ENCODE measurements around the gene ABCG2.
A peak's percentile ranks its signal among the peaks of the same experiment; 100 is the strongest.
"Not testable (repeated sequence)": the region's sequence is repeated elsewhere in the genome, so short reads cannot be mapped to it uniquely, and the experiment has no call there.

The ABCG2 gene

GRCh38 chr4:88166608-88167007, 8.2 kb upstream of the ABCG2 start:
- no peak for DNase-seq (ENCODE audit: low read depth)

GRCh38 chr4:88163336-88163735, 4.9 kb upstream of the ABCG2 start:
- DNase-seq (ENCODE audit: low read depth): no peak

- no peak for DNase-seq (ENCODE audit: low read depth)
Measured at GRCh38 chr4:88162626-88163025, 4.2 kb upstream of the ABCG2 start.

GRCh38 chr4:88159229-88159725, 838 bp upstream of the ABCG2 start:
- no peak for DNase-seq (ENCODE audit: low read depth)

GRCh38 chr4:88158038-88158488, 376 bp downstream of the ABCG2 start:
- DNase-seq (ENCODE audit: low read depth): peak; percentile 25

GRCh38 chr4:88152331-88152730, 6.1 kb downstream of the ABCG2 start:
- DNase-seq (ENCODE audit: low read depth): not testable (repeated sequence)

- no peak for DNase-seq (ENCODE audit: low read depth)
Measured at GRCh38 chr4:88148560-88148959, 9.9 kb downstream of the ABCG2 start.

GRCh38 chr4:88147799-88148217, 10.6 kb downstream of the ABCG2 start:
- no peak for DNase-seq (ENCODE audit: low read depth)

- DNase-seq (ENCODE audit: low read depth): no peak
Measured at GRCh38 chr4:88146891-88147290, 11.5 kb downstream of the ABCG2 start.

GRCh38 chr4:88144866-88145300, 13.6 kb downstream of the ABCG2 start:
- no peak for DNase-seq (ENCODE audit: low read depth)

- DNase-seq (ENCODE audit: low read depth): no peak
Measured at GRCh38 chr4:88144048-88144447, 14.4 kb downstream of the ABCG2 start.

- peak; percentile 22 for DNase-seq (ENCODE audit: low read depth)
Measured at GRCh38 chr4:88143504-88143903, 14.9 kb downstream of the ABCG2 start.

GRCh38 chr4:88138561-88138960, 19.9 kb downstream of the ABCG2 start:
- DNase-seq (ENCODE audit: low read depth): peak; percentile 74

- DNase-seq (ENCODE audit: low read depth): no peak
Measured at GRCh38 chr4:88137112-88137511, 21.3 kb downstream of the ABCG2 start.

- DNase-seq (ENCODE audit: low read depth): no peak
Measured at GRCh38 chr4:88136249-88136648, 22.2 kb downstream of the ABCG2 start.

GRCh38 chr4:88135356-88135663, 23.1 kb downstream of the ABCG2 start:
- no peak for DNase-seq (ENCODE audit: low read depth)

- no peak for DNase-seq (ENCODE audit: low read depth)
Measured at GRCh38 chr4:88134536-88135355, 23.7 kb downstream of the ABCG2 start.

GRCh38 chr4:88134111-88134510, 24.3 kb downstream of the ABCG2 start:
- DNase-seq (ENCODE audit: low read depth): no peak

GRCh38 chr4:88130544-88131305, 27.7 kb downstream of the ABCG2 start:
- DNase-seq (ENCODE audit: low read depth): no peak

GRCh38 chr4:88130003-88130402, 28.4 kb downstream of the ABCG2 start:
- DNase-seq (ENCODE audit: low read depth): no peak

- DNase-seq (ENCODE audit: low read depth): not testable (repeated sequence)
Measured at GRCh38 chr4:88122260-88122659, 36.2 kb downstream of the ABCG2 start.

- DNase-seq (ENCODE audit: low read depth): no peak
Measured at GRCh38 chr4:88119943-88120342, 38.5 kb downstream of the ABCG2 start.

- DNase-seq (ENCODE audit: low read depth): no peak
Measured at GRCh38 chr4:88115587-88115986, 42.9 kb downstream of the ABCG2 start.

Measured in GM04504 (cell line).